Caco-2 (cell line): Measurements from ENCODE around the gene ZNF331. TPM values are rescaled to one million over a fixed set of nuclear protein-coding genes. Genes with fewer than 3 reads are reported as not detected.

Source experiments
- BruUV-seq: library from RNA; stranded (reverse); fragments of 400-500 nt; replicated peaks from 2 replicates; lab custom pipeline; 2021; lab: Mats Ljungman, UMichigan
- CTCF ChIA-PET: fragments of 300-600 bp; sonication (Branson Sonifier 250); formaldehyde crosslinking; loops from one replicate; lab custom pipeline; 2022; ENCODE audit warnings: antibody characterized with exemption; lab: Charles Lee
- POLR2A ChIA-PET: fragments of 300-600 bp; sonication (Branson Sonifier 250); formaldehyde crosslinking; loops from one replicate; lab custom pipeline; 2022; ENCODE audit warnings: antibody characterized with exemption; lab: Charles Lee
- DNase-seq, 2 experiments: peaks; one replicate each; pipeline versions ENCODE4 v3.0.0 to v3.0.0-alpha.2; 2020 to 2022
- H3K27me3 ChIP-seq: replicated peaks from 2 replicates; pipeline ENCODE4 v1.6.0; 2011; ENCODE audit warnings: low read length; ENCODE audit not compliant: control insufficient read depth, insufficient read depth
- H3K36me3 ChIP-seq: 2 replicates; pipeline ENCODE4 v1.5.1; 2011; ENCODE audit warnings: low read length; ENCODE audit not compliant: control insufficient read depth, insufficient read depth
- H3K4me1 ChIP-seq: fragments of 250-450 bp; sonication (Bioruptor Pico); 2 replicates; pipeline ENCODE4 v1.5.1; 2020; ENCODE audit warnings: mild to moderate bottlenecking
- H3K4me3 ChIP-seq: 2 replicates; pipeline ENCODE4 v1.5.1; 2011; ENCODE audit warnings: low read depth, mild to moderate bottlenecking, control low read depth, low read length
- H3K9me3 ChIP-seq: fragments of 250-450 bp; sonication (Bioruptor Pico); 2 replicates; pipeline ENCODE4 v1.5.1; 2020; ENCODE audit warnings: mild to moderate bottlenecking, moderate library complexity
- H3K27ac Mint-ChIP-seq: one replicate; pipeline ENCODE4 v1.8.0; 2022; ENCODE audit warnings: mixed read lengths; ENCODE audit not compliant: unreplicated experiment
- H3K27me3 Mint-ChIP-seq: one replicate; pipeline ENCODE4 v1.8.0; 2022; ENCODE audit warnings: mixed read lengths; ENCODE audit not compliant: insufficient read depth, unreplicated experiment
- H3K36me3 Mint-ChIP-seq: one replicate; pipeline ENCODE4 v1.8.0; 2022; ENCODE audit warnings: mild to moderate bottlenecking, mixed read lengths; ENCODE audit not compliant: insufficient read depth, unreplicated experiment
- H3K4me1 Mint-ChIP-seq: one replicate; pipeline ENCODE4 v1.8.0; 2022; ENCODE audit warnings: low read depth, mixed read lengths; ENCODE audit not compliant: unreplicated experiment
- H3K4me3 Mint-ChIP-seq: one replicate; pipeline ENCODE4 v1.8.0; 2022; ENCODE audit warnings: mild to moderate bottlenecking, moderate library complexity, mixed read lengths; ENCODE audit not compliant: unreplicated experiment
- H3K9me3 Mint-ChIP-seq: one replicate; pipeline ENCODE4 v1.8.0; 2022; ENCODE audit warnings: mixed read lengths; ENCODE audit not compliant: unreplicated experiment
- intact Hi-C: fragments of 100-400 bp; cut with micrococcal nuclease; formaldehyde crosslinking; loops from one replicate; pipeline ENCODE4 v1.10.0; 2022; ENCODE audit not compliant: unreplicated experiment
- total RNA-seq: library from RNA; stranded (reverse); gene quantifications from 2 replicates; pipeline ENCODE4 v1.2.3, GENCODE V29; 2022
- TF ChIP-seq, protein P1 (sequence below), 2 experiments: fragments of 200-600 bp in 1 of 2; IDR thresholded peaks; 1 replicate in 1 of 2; 2 replicates in 1 of 2; pipeline versions ENCODE4 v1.5.1 to v1.8.0; 2011 to 2022; ENCODE audit warnings: antibody characterized with exemption in 1 of 2, control low read depth in 1 of 2, inconsistent platforms in 1 of 2, low read depth in 1 of 2, low read length in 1 of 2, mild to moderate bottlenecking in 1 of 2, moderate library complexity in 1 of 2; ENCODE audit not compliant: insufficient read depth in 1 of 2, severe bottlenecking in 1 of 2, unreplicated experiment in 1 of 2

Gene ZNF331
- total RNA-seq, 1 experiment from 2014 or later: 42.2 TPM

DNA sequence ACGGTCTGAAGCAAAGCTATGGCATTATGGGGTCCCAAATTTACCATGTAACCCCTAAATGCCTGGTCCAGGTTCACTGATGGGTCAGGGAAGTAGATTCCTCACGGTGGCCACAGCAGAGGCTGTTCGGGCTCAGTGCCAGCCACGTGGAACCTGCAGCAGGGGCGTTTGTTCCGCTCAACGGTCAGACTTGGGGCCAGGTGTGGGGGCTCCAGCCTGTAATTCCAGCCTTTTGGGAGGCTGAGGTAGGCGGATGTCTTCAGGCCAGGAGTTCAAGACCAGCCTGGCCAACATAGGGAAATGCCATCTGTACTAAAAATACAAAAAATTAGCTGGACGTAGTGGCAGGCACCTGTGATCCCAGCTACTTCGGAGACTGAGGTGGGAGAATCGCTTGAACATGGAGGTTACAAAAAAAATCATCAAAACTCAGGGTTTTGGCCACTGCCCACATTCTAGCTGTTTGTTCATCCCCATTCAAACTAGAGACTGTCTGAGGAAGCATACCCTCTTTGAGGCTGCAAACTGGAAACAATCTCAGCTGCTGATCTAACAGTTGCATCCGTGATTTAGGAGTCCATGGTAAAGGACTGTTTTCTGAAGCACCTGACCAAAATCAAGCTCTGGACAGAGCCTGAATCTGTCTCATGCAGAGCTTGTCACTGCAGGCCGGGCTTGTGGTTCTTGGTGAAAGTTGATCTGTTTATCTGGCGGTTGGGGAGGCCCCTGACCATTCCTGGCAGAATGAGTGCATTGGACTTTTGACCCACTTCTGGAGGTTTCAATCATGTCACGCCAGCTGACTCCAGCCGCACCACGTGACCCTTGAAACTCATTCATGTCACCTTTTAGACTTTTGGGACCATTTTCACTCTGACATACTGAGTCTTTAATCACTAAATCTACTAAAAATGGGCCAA lies 30.2 kb upstream of the ZNF331 start:
- Mint-ChIP-seq H3K27me3 (no peaks in the 10 kb centered on the region), H3K4me1 (peaks cover 7% of the 10 kb centered on the region), H3K27ac (no peak overlapping the region), H3K9me3 (peaks cover 11% of the 10 kb centered on the region), H3K36me3 (peaks cover 8% of the 10 kb centered on the region), H3K4me3 (peak overlapping the region; percentile 16)
- TF ChIP-seq, protein P1, sequence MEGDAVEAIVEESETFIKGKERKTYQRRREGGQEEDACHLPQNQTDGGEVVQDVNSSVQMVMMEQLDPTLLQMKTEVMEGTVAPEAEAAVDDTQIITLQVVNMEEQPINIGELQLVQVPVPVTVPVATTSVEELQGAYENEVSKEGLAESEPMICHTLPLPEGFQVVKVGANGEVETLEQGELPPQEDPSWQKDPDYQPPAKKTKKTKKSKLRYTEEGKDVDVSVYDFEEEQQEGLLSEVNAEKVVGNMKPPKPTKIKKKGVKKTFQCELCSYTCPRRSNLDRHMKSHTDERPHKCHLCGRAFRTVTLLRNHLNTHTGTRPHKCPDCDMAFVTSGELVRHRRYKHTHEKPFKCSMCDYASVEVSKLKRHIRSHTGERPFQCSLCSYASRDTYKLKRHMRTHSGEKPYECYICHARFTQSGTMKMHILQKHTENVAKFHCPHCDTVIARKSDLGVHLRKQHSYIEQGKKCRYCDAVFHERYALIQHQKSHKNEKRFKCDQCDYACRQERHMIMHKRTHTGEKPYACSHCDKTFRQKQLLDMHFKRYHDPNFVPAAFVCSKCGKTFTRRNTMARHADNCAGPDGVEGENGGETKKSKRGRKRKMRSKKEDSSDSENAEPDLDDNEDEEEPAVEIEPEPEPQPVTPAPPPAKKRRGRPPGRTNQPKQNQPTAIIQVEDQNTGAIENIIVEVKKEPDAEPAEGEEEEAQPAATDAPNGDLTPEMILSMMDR (IDR thresholded peaks at IDR 0.05; ENCODE audit: insufficient read depth in 1 of 2, low read depth in 1 of 2, low read length in 1 of 2, severe bottlenecking in 1 of 2, unreplicated experiment in 1 of 2): no peak
- H3K4me3 ChIP-seq: no peak overlapping the region
- no peaks in the 10 kb centered on the region for H3K36me3 ChIP-seq
- intact Hi-C loops: no loop called here
- H3K9me3 ChIP-seq: no peaks in the 10 kb centered on the region
- POLR2A ChIA-PET: interaction anchor here (1.6 kb wide), 1 partner anchor 13 kb away, joined by 6 read pairs; no protein-coding TSS in a partner anchor
- H3K4me1 ChIP-seq: peaks cover 17% of the 10 kb centered on the region
- no peaks in the 10 kb centered on the region for H3K27me3 ChIP-seq
- peak in 1 of 2 experiments; percentile 27 for DNase-seq
- CTCF ChIA-PET: interaction anchor here (1.3 kb wide), 1 partner anchor 13 kb away, joined by 5 read pairs; no protein-coding TSS in a partner anchor
- no TSS peak for BruUV-seq

DNA sequence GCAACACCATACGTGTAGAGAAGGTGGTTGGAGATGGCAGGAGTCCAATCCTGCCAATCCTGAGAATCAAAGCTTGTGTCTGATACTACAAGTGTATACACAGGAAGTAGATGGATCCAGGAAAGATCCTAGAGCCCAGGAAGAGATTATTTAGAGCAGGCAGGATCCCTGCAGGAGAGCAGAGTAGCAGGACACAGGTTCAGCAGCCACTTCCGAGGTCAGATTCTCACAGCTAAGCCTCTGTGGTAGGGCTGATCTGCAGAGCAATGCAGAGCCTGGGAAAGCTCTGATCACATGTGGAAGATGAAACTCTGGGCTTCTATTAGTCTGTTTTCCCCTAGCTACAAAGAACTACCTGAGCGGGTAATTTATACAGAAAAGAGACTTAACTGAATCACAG lies 28.5 kb upstream of the ZNF331 start:
- Mint-ChIP-seq H3K4me3 (no peak overlapping the region), H3K27me3 (no peaks in the 10 kb centered on the region), H3K36me3 (peaks cover 13% of the 10 kb centered on the region), H3K27ac (no peak overlapping the region), H3K4me1 (peaks cover 7% of the 10 kb centered on the region), H3K9me3 (peaks cover 11% of the 10 kb centered on the region)
- H3K36me3 ChIP-seq: no peaks in the 10 kb centered on the region
- H3K4me1 ChIP-seq: peaks cover 17% of the 10 kb centered on the region
- no peaks in the 10 kb centered on the region for H3K9me3 ChIP-seq
- no peak overlapping the region for H3K4me3 ChIP-seq
- ChIA-PET CTCF (interaction anchor here (0.6 kb wide), 1 partner anchor 186 kb away, joined by 5 read pairs; no protein-coding TSS in a partner anchor), POLR2A (no interaction called here)
- intact Hi-C loops: no loop called here
- no peaks in the 10 kb centered on the region for H3K27me3 ChIP-seq
- TF ChIP-seq, protein P1 (IDR thresholded peaks at IDR 0.05; ENCODE audit: insufficient read depth in 1 of 2, low read depth in 1 of 2, low read length in 1 of 2, severe bottlenecking in 1 of 2, unreplicated experiment in 1 of 2): no peak
- no peak for DNase-seq
- BruUV-seq: no TSS peak

DNA sequence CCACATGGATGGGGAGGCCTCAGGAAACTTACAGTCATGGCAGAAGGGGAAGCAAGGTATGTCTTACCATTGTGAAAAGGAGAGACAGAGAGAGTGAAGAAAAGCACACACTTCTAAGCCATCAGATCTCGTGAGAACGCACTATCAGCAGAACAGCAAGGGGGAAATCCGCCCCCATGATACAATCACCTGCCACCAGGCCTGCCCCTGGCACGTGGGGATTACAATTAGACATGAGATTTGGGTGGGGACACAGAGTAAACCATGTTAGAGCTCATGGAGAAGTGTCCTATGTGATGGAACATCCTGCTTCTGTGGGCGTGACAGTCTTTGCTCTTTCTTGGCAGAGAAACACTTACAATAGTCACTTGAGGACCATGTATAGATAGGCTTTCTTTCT lies 28.1 kb upstream of the ZNF331 start:
- Mint-ChIP-seq H3K36me3 (peaks cover 13% of the 10 kb centered on the region), H3K4me1 (peaks cover 7% of the 10 kb centered on the region), H3K9me3 (peaks cover 11% of the 10 kb centered on the region), H3K4me3 (no peak overlapping the region), H3K27me3 (no peaks in the 10 kb centered on the region), H3K27ac (no peak overlapping the region)
- no peak for DNase-seq
- Histone ChIP-seq H3K27me3 (no peaks in the 10 kb centered on the region), H3K4me3 (no peak overlapping the region), H3K4me1 (peaks cover 14% of the 10 kb centered on the region), H3K9me3 (no peaks in the 10 kb centered on the region), H3K36me3 (no peaks in the 10 kb centered on the region)
- BruUV-seq: no TSS peak
- ChIA-PET POLR2A (no interaction called here), CTCF (interaction anchor here (0.6 kb wide), 1 partner anchor 186 kb away, joined by 5 read pairs; no protein-coding TSS in a partner anchor)
- intact Hi-C loops: loop anchor here (10.0 kb wide), 1 partner anchor 315 kb away; the partner anchor contains the start of gene ZNF665
- TF ChIP-seq, protein P1 (IDR thresholded peaks at IDR 0.05; ENCODE audit: insufficient read depth in 1 of 2, low read depth in 1 of 2, low read length in 1 of 2, severe bottlenecking in 1 of 2, unreplicated experiment in 1 of 2): no peak
